GM19438 (cell line): ENCODE results near the gene CA10.

Experiments used
- ATAC-seq: cut with Tn5 transposase; IDR thresholded peaks from one replicate; pipeline ENCODE4 v1.9.1; 2021; ENCODE audit warnings: low read depth; ENCODE audit not compliant: unreplicated experiment

The CA10 gene

DNA sequence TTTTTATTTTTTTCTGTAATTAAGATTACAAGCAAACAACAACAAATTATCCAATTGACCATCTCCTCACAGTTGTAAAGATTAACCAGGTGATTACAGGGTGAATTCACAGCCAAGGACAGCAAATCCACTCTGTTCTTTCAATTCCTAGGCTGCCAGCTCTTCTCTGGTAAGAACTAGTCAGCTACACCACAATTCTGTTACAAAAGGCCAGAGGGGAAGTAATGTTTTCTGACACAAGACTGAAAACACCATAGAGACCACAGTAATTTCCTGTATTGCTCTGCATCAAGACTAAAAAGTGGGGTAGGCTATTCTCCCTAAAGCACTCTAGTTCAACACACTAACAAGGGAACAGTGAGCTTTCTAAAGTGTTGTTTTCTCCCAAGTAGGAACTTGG is 10.6 kb downstream of the CA10 start:
- peak; percentile 63 for ATAC-seq

DNA sequence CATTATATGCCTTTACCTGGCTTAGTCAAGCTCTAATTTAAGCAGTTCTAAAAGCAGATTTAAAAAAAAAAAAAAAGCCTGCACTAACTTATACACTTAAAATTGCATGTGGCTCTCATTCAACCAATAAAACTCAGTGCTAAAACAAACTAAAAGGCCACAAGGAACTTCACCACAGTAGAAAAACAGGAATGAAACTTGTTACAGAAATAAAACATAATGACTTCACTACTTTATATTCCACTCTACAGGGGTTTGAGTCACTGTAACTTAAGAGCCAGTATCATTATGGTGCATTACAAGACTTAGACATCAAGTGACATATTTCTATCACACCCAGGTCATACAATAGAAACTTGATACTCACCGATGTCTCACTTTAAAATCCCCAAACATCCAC is 11.1 kb downstream of the CA10 start:
- ATAC-seq: no peak

DNA sequence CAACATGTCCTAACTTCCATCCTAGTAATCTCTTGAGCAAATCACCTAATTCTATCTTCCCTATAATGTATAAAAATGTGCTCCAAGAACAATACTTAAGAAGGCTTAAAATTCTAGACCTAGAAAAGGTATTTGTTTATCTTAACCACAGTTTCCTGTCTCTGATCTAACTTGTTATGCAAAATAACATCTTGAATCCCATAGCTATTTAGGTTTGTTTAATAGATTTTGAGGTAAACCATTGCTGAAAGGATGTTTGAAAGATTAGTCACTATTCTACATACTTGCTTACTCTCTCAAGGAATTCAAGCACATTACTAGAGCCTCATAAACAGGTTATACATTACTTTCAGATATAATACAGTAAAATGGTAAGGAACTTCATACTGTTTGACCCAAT is 13.0 kb downstream of the CA10 start:
- no peak for ATAC-seq

DNA sequence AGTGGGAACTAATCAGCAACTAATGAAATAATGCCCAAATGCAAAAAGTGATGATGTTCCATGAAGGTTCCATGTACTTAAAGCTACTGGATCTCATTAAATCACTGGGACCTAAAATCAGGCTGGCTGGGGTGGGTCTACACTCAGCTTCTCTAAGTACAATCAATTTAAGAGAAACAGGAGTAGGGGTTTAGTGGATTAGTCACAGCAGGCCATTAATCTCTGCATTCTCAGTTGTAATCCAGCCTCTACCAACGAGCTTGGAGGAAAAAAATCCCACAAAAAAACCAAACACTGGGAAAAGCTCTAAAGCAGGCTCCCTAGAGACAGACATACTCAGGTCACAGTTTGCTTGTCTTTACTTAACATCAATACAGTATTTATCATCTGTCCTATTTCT is 15.0 kb downstream of the CA10 start:
- no peak for ATAC-seq

DNA sequence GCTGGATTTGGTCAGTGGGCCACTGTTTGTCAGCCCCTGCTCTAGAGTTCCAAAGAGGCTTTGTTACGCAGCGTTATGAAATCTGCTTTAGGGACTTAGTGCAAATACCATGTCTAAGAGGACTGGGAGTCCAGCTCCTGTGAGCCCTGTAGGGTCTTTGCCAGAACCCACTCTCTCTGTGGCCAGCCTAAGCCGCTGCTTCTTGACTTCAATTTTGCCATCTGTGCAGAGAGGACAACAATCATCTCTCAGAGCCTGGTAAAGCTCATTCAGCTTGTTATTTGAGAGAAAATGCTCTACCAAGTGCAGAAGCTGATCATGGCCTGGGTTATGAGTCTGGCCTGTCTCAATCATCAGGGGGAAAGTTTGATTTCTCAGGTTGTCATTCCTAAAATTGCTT is 17.9 kb downstream of the CA10 start:
- ATAC-seq: no peak

DNA sequence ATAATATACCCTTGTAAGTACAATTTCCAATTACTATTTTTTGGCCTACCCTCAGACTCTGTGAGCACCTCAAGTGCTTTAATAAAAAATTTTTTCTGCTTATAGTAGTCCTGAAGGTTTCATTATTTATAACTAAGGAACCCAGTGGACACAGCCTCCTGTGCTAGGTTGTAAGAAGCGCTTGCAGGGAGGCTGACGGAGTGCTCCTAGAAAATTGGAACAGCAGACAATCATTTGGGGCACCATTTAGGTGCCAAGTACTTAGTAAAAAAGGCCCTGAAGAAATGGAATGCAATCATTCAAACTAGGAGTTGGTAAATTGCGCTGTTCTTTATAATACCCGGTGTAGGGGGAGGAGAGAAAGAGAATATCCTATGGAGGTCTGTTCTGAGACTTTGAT is 19.8 kb downstream of the CA10 start:
- no peak for ATAC-seq

DNA sequence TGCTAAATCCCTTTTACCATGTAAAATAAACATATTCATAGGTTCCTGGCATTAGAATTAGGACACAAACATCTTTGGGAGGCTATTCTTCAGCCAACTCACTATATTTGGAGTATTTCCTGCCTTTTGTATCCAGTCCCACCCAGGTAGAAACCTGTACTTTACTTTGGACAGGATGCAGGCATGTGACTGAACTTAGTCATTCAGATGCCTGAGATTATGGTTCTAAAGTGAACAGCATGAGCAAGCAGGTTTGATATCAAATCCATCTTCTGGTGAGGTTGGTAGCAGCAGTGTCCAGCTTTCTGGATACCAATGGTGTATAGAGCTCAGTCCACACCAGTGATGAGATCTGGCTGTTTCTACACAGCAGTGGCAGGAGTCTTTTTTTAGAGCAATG is 20.2 kb downstream of the CA10 start:
- ATAC-seq: no peak

DNA sequence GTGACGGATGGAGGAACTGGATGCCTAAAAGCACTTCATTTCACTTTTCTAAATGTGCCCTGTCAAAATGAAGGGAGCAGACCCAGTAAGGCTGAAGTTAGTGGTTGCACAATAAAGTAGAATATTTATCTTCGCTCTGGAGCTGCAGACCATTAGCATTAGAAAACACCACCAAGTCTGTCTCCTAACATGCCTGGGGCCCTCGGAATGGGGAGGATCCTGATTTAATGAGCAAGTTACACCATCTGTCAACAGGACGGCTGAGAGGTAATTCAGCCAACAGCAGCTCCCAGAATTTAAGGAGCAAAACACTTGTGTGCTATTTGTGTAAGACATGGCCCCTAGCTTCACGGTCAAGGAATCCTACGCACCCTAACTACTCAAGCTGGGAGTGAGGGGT is 22.3 kb downstream of the CA10 start:
- ATAC-seq: no peak

DNA sequence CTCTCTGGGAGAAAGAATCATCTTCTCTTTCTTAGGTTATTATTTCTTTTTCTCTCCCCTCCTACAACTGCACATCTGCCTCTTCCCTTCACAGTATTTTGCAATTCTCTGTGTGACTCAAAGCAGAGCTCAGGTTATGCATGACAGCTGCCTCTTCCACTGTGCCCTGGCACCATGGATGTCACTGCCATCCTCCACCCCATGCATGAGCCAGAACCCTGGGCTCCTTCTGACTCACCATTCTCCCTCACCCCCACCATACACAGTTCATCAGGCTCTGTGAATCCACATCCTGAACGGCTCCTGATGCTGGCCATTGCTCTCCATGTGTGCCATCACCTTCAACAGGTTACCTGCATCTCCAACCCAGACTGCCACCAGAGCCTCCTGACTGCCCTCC is 23.9 kb downstream of the CA10 start:
- ATAC-seq: no peak

DNA sequence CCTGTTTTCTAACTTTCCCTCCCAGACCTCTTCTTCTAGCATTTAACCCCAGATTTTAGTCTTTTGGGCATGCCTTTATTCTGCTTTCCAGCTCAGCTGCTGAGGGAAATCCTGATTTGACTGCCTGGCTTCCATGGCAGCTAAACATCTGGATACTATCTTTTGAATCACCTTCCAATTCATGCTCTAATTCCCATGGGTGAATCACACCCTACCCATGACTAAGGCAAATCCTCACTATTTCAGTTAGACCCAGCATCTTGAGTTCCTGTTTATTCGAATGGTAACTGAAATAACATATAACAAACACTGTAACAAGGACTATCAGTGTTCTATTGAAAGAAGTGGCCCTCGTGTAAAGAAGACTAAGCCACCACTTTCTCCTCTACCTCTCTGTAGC is 29.8 kb downstream of the CA10 start:
- no peak for ATAC-seq

DNA sequence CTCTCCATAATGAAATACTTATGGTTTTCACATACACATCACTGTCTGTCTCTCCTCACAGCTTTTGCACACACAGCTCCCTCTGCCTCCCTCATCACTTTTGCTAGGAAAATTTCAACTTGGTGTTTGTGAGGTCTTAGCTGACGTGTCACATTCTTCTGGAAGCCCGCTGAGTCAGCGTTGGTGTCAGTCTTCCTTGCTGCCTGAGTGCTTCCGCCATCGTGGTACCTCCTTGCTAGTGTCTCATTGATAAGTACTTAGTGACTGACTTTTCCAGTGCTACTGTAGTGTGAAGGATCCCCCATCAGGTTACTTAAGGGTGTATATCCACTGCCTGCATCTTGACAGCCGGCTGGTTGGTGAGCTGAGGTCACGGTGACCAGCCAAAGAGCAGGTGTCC is 33.5 kb downstream of the CA10 start:
- ATAC-seq: no peak

DNA sequence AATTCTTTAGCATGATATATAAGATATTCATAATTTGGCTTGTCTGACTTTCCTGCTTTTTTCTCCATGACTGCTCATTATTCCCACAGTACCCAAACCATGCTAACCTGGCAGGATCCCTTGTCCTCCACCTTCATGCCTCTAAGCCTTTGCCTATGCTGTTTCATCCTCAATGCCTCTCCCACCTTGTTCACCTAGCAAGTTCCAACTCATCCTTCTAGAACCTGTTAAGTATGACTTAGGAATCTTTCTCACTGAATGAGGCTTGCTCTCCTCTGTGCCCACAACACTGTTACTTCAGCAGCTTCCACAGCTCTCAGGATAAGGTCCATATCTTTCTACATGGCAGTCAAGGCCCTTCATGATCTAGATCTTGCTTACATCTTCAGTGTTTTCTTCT is 34.0 kb downstream of the CA10 start:
- ATAC-seq: no peak

DNA sequence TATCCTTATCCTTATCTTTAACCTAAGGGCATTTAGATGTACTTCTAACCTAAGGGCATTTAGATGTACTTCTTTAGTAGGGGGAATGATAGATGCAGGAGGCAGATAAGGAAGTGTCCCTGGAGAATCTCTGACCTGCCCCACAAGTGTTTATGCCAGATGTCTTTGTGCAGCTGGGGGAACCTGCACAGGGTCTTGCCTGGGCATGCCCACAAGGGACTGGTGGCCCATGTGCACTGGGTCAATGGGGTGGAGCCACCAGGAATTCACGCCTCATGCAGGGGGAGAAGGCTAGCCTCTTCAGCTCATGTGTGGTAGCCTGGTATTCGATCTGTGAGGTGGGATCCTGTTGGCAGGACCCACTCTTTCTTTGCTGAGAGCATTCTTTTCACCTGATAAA is 38.0 kb downstream of the CA10 start:
- ATAC-seq: no peak

DNA sequence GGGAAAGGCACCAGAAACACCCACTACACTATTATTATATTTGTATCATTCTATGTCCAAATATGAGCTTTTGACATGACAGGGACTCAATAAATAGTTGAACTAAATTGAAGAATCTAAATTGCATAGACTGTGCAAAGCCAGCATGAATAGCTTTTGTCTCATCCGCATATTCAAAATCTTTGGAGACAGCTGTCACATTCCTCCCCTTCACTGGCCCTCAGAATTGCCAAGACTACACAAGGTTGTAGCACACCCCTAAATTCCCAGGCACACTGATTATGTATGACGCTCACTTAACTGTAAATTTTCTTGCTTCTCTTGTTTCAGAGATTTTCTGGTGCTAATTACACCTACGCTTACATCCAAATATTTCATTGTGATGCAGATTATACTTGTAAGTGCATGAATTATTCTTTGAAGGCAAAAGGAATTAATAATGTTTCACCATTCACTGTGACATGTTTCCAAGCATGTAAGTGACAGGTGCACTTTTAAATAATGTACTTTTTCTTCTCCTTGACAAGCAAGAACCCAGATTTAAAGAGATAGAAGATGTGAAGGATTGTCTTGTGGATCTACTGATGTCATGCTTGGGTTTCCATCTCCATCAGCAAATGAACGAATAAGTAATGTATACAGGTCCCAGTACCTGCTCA is 47.5 kb downstream of the CA10 start:
- no peak for ATAC-seq

DNA sequence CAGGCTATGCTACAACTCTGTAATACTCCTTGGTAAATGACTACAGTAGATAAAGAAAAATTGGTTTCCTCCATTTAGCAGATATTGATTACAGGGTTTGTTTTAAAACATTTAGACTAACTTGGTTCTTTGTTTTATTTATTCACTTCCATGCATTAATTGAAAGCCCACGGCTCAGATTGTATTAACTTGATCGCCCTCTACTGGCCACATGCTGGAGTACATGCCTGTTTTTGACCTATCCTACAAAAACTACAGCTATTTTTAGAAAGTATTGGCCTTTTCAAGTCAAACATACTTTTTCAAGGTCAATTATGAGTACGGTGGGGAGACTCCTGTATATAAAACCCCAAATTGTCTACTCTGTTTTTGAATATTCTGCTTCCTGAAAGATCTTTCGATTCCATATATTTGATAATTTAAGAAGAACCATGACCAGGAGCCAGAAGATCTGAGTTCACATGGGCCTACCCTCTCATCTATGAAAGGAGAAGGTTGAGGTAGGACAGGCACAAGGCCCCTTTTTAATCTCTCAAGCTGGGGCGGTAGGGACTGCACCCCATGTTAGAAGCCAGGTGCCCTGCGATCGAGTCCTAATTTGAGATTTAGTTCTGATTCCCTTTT is 51.8 kb downstream of the CA10 start:
- no peak for ATAC-seq

DNA sequence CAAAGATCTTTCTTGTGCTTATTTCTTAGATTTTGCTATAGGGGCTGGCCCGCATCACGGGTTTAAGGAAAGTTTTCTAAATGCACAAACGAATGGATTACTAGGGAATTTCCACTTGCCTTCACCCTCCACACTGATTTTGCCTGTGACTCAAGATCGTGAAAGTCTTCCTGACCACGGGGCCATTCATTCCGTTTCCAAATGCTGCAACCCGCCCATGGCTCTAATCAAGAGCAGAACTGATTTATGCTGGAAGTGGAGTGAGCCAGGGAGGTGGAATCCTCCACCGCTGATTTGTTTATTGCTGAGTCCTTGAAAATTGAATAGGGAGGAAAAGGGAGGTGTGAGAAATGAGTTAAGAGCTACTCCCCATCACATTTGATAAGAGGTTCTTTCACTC is 52.4 kb downstream of the CA10 start:
- ATAC-seq: no peak

DNA sequence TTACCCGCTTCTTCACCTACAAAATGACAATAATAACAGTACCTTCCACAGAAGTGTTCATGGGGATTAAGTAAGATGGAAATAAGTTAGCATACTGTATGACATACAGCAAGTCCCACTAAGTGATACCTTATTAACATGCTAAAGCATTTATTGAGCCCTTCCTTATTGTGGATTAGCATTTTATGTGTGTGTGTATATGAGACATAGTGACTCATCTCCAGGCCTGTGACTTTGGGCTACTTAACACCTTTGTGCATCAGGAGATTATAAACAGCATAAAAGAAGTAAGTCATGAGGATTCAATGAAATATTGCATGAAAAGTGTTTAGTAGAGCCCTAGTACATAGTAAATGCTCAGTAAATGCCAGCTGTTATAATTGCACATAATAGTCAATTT is 52.9 kb downstream of the CA10 start:
- no peak for ATAC-seq

DNA sequence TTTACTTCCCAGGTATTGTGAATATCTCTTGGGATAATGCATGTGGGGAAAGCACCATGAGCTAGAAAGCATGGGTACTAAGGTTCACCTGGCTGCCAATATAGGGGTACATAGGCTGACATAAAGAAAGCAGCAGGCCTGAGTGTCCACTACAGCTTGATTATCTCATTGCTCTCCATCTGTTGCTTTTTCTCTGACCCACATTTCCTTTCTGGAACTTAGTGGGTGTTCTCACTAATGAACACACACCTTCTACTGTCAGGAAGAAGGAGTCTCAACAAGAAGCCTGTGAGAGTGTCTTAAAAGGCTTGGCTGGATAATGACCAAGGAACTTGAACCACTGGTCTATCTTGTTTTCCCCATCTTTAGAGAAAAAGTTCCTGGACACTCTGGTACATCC is 62.5 kb downstream of the CA10 start:
- ATAC-seq: no peak

DNA sequence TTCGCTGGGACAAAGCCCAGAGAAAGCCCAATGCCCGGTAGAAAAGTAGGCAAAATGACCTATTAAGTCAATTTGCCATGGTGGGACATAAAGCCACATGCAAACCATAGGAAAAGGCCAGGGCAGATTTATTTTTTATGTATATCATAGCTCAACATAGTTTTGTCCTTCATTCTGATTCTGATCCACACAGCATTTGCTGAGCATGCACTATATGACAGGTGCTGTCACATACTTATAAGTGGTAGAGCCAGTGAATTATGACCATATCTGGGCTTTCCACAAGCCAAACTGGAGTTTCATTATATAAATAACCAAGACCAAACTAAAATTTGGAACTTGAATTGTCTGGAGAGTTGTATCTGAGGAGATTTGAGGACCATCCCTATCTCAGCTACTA is 74.3 kb downstream of the CA10 start:
- ATAC-seq: no peak

DNA sequence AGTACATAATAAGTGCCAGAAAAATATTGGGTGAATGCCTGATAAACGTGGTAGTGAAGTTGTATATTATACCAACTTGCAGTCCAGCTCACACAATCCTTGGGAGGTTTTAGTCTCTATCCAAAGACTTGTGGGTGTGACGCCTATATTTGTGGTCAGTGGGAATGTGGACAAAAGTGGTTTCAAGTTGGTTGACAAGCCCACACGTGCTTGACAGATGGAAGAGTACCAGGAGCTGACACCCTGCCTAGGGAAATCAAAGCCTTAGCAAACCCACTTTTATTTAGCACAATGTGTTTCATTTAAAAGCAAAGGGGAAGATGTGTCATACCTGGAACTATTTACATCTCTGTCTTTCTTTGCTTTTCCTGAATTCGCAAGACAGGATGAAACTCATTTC is 79.0 kb downstream of the CA10 start:
- no peak for ATAC-seq

DNA sequence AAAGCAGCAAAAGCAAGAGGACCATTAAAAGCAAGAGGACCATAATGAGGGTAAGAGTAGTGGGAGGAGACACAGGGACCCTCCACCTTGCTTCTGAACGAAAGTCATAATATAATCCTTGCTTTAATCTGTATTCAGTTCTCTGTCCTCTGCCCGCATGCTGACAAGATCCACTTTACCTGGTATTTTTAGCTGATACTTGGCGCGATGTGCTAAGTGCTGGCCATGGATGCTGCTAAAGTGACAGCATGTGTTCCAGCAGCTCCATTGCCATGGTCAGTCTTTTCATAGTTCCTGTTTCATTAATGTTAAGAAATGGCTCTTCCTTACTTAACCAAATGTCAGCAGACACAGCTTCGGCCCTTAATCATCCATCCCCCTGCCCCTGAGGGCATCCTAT is 86.8 kb downstream of the CA10 start:
- ATAC-seq: no peak

DNA sequence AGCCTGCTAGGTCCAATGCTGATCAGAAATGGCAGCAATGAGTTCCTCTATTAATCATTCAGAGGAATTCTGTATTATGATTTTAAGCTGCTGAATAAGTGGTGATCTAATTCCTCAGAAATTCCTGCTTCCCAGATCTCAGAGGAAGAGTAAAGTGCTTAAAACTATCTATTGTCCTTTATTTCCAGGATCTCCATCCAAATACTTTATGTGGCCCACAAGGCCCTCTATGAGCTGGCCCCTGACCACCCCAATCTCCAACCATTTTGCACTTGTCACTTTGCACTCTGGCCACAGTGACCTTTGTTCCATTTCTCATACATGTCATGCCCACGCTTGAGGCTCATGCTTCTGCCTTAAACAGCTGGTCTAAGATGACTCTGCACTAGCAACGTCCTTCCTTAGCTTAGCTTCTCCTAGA is 93.7 kb downstream of the CA10 start:
- no peak for ATAC-seq

DNA sequence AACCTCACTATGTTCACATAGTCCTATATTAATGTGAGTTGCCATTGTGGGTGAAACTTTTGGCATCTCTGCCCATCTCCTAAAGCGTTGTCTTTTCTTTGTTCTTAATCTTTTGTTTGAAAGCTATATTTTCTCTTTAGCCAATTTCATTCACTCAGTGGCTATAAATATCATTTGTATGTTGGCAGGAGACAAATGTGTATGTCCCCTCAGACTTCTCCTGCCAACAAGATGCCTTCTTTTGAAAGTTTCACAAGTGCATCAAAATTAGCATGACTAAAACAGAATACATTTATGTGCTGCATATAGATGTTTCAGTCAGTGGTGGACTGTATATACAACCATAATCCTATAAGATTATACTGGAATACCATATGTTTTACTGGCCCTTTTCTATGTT is 109.0 kb downstream of the CA10 start:
- ATAC-seq: no peak
